K562 (cell line): Measurements from ENCODE around the gene BCL2L1. TPM values are rescaled to one million over a fixed set of nuclear protein-coding genes. Genes with fewer than 3 reads are reported as not detected.

ENCODE experiments used
- BDP1 ChIP-seq: IDR thresholded peaks from 3 replicates; pipeline ENCODE4 v1.6.1; 2011; ENCODE audit not compliant: insufficient read length, insufficient read depth
- ELF1 ChIP-seq: fragments of 200-800 bp; sonication (Bioruptor generic); IDR thresholded peaks from 2 replicates; pipeline ENCODE4 v1.6.1; 2016; ENCODE audit warnings: missing genetic modification characterization, missing compliant biosample characterization
- FOXJ2 ChIP-seq: fragments of 200-800 bp; sonication (Bioruptor generic); IDR thresholded peaks from 2 replicates; pipeline ENCODE4 v1.6.1; 2016; ENCODE audit warnings: missing genetic modification characterization, missing compliant biosample characterization
- ILF3 ChIP-seq: fragments of 450-650 bp; IDR thresholded peaks from 2 replicates; pipeline ENCODE4 v1.6.1; 2018; ENCODE audit warnings: antibody characterized with exemption, mild to moderate bottlenecking, moderate library complexity, borderline replicate concordance
- KDM1A ChIP-seq, 2 experiments: fragments of 450-650 bp; IDR thresholded peaks; 2 replicates each; pipeline ENCODE4 v1.6.1; 2016; ENCODE audit warnings: mild to moderate bottlenecking in 2 of 2
- MYC ChIP-seq, 2 experiments: fragments of 250-450 bp in 1 of 2; sonication (Bioruptor Pico) in 1 of 2; IDR thresholded peaks; 2 replicates each; pipeline versions ENCODE4 v1.5.1 to v1.6.1; 2012 to 2021; ENCODE audit warnings: low read depth in 2 of 2, borderline replicate concordance in 1 of 2, improper control_type of control experiment in 1 of 2, low read length in 1 of 2, mild to moderate bottlenecking in 1 of 2, moderate library complexity in 1 of 2
- PHB ChIP-seq: fragments of 250-450 bp; sonication (Bioruptor Pico); IDR thresholded peaks from 2 replicates; pipeline ENCODE4 v1.5.0; 2021
- PML ChIP-seq: IDR thresholded peaks from 2 replicates; pipeline ENCODE4 v1.6.1; 2012; ENCODE audit warnings: low read length, inconsistent platforms
- SMARCE1 ChIP-seq: fragments of 450-650 bp; IDR thresholded peaks from 2 replicates; pipeline ENCODE4 v1.7.1; 2016; ENCODE audit warnings: mild to moderate bottlenecking
- ZBTB2 ChIP-seq: fragments of 450-650 bp; IDR thresholded peaks from 2 replicates; pipeline ENCODE4 v1.6.1; 2016; ENCODE audit warnings: antibody characterized with exemption
- ZBTB9 ChIP-seq: fragments of 450-650 bp; formaldehyde crosslinking; IDR thresholded peaks from 2 replicates; pipeline ENCODE4 v1.4.0; 2020; ENCODE audit warnings: mild to moderate bottlenecking, moderate library complexity
- polyA plus RNA-seq, 8 experiments: library from polyadenylated mRNA; depleted of rRNA in 4 of 8; stranded (reverse) in 5 of 8; unstranded in 3 of 8; fragments of >200 nt; fragmentation: Nextera tagmentation in 2 of 8; fragmentation: Illumina TruSeq in 1 of 8; extraction: Ambion mirVana in 2 of 8; extraction: Trizol in 1 of 8; gene quantifications; 2 replicates each; pipeline versions ENCODE4 v1.2.1 to v1.2.3, GENCODE V29; 2011 to 2014; ENCODE audit warnings: inconsistent platforms in 1 of 8, missing spikeins in 1 of 8
- total RNA-seq, 7 experiments: library from RNA; depleted of rRNA in 6 of 7; stranded (reverse); fragments of >200 nt in 6 of 7; fragmentation: Illumina TruSeq in 2 of 7; extraction: Trizol in 2 of 7; gene quantifications; 2 replicates each; pipeline versions ENCODE4 v1.2.1 to v1.2.3, GENCODE V29; 2011 to 2021; ENCODE audit warnings: low replicate concordance in 1 of 7
- TF ChIP-seq, protein P1 (sequence below): fragments of 250-450 bp; sonication (Bioruptor Pico); IDR thresholded peaks from 2 replicates; pipeline ENCODE4 v1.4.0; 2020; ENCODE audit warnings: mild to moderate bottlenecking, moderate library complexity
- TF ChIP-seq, protein P2 (sequence below): conservative IDR thresholded peaks from 2 replicates; pipeline ENCODE4 v1.6.1; 2011; ENCODE audit warnings: low read depth, mild to moderate bottlenecking, low read length; ENCODE audit not compliant: control insufficient read depth
- TF ChIP-seq, protein P3 (sequence below), 3 experiments: fragments of 200-800 bp in 1 of 3; fragments of 250-450 bp in 1 of 3; fragments of 450-650 bp in 1 of 3; sonication (Bioruptor Pico) in 1 of 3; sonication (Bioruptor generic) in 1 of 3; formaldehyde crosslinking in 1 of 3; IDR thresholded peaks; 2 replicates each; pipeline versions ENCODE4 v1.6.1 to v1.8.0; 2016 to 2022; ENCODE audit warnings: mild to moderate bottlenecking in 2 of 3, missing genetic modification characterization in 2 of 3, missing compliant biosample characterization in 1 of 3, moderate library complexity in 1 of 3

The BCL2L1 gene
- total and polyA plus RNA-seq, 9 of the 15 experiments (the other 6 are each of a cell fraction or from before 2014, with no cell fraction given), result 3.3 to 182 (median 120) TPM

DNA sequence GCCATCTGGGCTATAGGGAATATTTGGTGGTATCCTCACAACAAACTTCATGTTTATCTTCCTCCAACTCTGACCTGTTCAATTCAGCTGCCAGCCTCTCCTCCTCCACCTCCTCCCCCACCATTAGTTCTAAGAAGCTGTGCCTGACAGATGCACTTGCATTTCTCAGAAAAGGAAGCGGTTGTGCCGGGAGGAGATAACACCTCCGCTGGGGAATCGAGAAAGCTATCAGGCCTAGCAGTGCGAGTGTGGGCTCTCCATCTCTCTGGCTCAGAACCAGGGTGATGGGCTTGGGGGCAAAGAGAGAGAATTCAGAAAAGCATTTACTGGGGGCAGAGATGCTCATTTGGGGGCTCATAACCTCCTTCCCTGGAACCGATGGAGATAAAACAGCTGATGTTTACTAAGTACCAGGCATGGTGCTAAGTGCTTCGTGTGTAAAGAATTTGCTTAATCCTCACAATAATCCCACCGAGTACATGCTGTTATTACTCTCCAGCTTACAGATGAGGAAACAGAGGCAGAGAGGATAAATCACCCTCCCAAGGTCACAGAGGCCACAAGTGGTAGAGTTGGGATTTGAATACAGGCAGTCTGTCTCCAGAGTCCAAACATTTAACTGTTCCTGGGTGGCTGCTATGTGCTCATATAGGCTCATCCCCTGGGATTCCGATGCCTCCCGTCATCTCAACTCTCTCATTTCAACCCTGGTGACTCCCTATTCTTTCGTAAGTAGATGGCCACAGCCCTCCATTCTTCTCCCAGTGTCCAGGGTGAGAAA is 46.6 kb downstream of the BCL2L1 start (continued):
- TF ChIP-seq, protein P1, sequence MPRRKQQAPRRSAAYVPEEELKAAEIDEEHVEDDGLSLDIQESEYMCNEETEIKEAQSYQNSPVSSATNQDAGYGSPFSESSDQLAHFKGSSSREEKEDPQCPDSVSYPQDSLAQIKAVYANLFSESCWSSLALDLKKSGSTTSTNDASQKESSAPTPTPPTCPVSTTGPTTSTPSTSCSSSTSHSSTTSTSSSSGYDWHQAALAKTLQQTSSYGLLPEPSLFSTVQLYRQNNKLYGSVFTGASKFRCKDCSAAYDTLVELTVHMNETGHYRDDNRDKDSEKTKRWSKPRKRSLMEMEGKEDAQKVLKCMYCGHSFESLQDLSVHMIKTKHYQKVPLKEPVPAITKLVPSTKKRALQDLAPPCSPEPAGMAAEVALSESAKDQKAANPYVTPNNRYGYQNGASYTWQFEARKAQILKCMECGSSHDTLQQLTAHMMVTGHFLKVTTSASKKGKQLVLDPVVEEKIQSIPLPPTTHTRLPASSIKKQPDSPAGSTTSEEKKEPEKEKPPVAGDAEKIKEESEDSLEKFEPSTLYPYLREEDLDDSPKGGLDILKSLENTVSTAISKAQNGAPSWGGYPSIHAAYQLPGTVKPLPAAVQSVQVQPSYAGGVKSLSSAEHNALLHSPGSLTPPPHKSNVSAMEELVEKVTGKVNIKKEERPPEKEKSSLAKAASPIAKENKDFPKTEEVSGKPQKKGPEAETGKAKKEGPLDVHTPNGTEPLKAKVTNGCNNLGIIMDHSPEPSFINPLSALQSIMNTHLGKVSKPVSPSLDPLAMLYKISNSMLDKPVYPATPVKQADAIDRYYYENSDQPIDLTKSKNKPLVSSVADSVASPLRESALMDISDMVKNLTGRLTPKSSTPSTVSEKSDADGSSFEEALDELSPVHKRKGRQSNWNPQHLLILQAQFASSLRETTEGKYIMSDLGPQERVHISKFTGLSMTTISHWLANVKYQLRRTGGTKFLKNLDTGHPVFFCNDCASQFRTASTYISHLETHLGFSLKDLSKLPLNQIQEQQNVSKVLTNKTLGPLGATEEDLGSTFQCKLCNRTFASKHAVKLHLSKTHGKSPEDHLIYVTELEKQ (CRISPR knock-in tag), result 0 out of 2 replicates have a peak, but pooled peaks have one; percentile 2
- TF ChIP-seq KDM1A (IDR thresholded peaks at IDR 0.05) (peak; percentile 95 to 96), ILF3 (peak; percentile 87), ZBTB2 (no peak; the same call in 1 of the 2 replicates), MYC (IDR thresholded peaks at IDR 0.05; ENCODE audit: low read depth, low read length) (peak; percentile 62), MYC (CRISPR knock-in tag; IDR thresholded peaks at IDR 0.05; ENCODE audit: borderline replicate concordance, low read depth) (no peak), FOXJ2 (tag) (peak; percentile 67; the same call in 1 of the 2 replicates), BDP1 (no peak), PHB (CRISPR knock-in tag) (no peak), ZBTB9 (CRISPR knock-in tag) (peak; percentile 59), ELF1 (0 out of 2 replicates have a peak, but pooled peaks have one; percentile 26), SMARCE1 (peak; percentile 97), PML (peak; percentile 97)
- TF ChIP-seq, protein P2, sequence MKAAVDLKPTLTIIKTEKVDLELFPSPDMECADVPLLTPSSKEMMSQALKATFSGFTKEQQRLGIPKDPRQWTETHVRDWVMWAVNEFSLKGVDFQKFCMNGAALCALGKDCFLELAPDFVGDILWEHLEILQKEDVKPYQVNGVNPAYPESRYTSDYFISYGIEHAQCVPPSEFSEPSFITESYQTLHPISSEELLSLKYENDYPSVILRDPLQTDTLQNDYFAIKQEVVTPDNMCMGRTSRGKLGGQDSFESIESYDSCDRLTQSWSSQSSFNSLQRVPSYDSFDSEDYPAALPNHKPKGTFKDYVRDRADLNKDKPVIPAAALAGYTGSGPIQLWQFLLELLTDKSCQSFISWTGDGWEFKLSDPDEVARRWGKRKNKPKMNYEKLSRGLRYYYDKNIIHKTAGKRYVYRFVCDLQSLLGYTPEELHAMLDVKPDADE, result peak; percentile 86
- TF ChIP-seq, protein P3, sequence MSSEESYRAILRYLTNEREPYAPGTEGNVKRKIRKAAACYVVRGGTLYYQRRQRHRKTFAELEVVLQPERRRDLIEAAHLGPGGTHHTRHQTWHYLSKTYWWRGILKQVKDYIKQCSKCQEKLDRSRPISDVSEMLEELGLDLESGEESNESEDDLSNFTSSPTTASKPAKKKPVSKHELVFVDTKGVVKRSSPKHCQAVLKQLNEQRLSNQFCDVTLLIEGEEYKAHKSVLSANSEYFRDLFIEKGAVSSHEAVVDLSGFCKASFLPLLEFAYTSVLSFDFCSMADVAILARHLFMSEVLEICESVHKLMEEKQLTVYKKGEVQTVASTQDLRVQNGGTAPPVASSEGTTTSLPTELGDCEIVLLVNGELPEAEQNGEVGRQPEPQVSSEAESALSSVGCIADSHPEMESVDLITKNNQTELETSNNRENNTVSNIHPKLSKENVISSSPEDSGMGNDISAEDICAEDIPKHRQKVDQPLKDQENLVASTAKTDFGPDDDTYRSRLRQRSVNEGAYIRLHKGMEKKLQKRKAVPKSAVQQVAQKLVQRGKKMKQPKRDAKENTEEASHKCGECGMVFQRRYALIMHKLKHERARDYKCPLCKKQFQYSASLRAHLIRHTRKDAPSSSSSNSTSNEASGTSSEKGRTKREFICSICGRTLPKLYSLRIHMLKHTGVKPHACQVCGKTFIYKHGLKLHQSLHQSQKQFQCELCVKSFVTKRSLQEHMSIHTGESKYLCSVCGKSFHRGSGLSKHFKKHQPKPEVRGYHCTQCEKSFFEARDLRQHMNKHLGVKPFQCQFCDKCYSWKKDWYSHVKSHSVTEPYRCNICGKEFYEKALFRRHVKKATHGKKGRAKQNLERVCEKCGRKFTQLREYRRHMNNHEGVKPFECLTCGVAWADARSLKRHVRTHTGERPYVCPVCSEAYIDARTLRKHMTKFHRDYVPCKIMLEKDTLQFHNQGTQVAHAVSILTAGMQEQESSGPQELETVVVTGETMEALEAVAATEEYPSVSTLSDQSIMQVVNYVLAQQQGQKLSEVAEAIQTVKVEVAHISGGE (CRISPR knock-in tag; IDR thresholded peaks at IDR 0.05), result no peak
